Loucy (cell line): Measurements from ENCODE around the gene PRDM5.

Experiments
- EZH2phosphoT487 ChIP-seq: fragments of 200-600 bp; IDR thresholded peaks from 2 replicates; pipeline ENCODE4 v1.6.1; 2018; ENCODE audit warnings: antibody characterized with exemption, mild to moderate bottlenecking, moderate library complexity, borderline replicate concordance
- TF ChIP-seq, protein P1 (sequence below): fragments of 200-600 bp; sonication (generic); conservative IDR thresholded peaks from 2 replicates; pipeline ENCODE4 v1.5.1; 2014; ENCODE audit warnings: mild to moderate bottlenecking, antibody characterized with exemption, low read length

DNA sequence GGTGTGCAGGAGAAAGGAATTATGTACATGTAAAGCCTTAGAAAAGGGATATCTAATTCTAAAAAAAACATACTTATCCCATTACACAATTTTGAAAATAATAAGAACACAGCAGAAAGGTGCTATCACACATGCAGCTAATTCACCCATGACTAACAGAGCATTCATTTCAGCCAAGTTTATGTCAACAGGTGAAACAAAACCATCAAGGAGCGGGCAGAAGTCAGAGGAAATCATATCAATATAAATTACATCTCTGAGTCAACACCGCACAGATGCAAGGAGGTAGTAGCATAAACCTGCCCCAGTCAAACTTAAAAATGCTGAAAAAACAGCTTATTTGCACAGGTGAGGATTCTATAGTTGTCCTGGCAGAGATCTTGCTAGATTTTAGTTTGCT lies 197.9 kb downstream of the PRDM5 start:
- TF ChIP-seq, protein P1, sequence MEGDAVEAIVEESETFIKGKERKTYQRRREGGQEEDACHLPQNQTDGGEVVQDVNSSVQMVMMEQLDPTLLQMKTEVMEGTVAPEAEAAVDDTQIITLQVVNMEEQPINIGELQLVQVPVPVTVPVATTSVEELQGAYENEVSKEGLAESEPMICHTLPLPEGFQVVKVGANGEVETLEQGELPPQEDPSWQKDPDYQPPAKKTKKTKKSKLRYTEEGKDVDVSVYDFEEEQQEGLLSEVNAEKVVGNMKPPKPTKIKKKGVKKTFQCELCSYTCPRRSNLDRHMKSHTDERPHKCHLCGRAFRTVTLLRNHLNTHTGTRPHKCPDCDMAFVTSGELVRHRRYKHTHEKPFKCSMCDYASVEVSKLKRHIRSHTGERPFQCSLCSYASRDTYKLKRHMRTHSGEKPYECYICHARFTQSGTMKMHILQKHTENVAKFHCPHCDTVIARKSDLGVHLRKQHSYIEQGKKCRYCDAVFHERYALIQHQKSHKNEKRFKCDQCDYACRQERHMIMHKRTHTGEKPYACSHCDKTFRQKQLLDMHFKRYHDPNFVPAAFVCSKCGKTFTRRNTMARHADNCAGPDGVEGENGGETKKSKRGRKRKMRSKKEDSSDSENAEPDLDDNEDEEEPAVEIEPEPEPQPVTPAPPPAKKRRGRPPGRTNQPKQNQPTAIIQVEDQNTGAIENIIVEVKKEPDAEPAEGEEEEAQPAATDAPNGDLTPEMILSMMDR, result no peak
- no peak for TF ChIP-seq EZH2phosphoT487
